Measurements from ENCODE around the gene TMEM116. TPM values are rescaled to one million over a fixed set of nuclear protein-coding genes. Genes with fewer than 3 reads are reported as not detected.

Gene TMEM116
- total and polyA plus RNA-seq, 2 of the 4 experiments (the other 2 are of a cell fraction): 5.5 to 8.4 TPM

GRCh38 chr12:111971800-111972199 lies 41.2 kb downstream of the TMEM116 start:
- H3K9ac ChIP-seq (ENCODE audit: low read depth, low read length): no peak overlapping the region
- intact Hi-C loops (cut with micrococcal nuclease): no loop called here

More at GRCh38 chr12:111971800-111972199, 41.2 kb downstream of the TMEM116 start:
- Histone ChIP-seq H3K23ac (ENCODE audit: low read depth, low read length) (no peak overlapping the region), H2AK5ac (ENCODE audit: low read depth, low read length) (no peak overlapping the region), H2AK9ac (replicated peaks; ENCODE audit: low read depth, low read length, poor library complexity) (no peak overlapping the region), H3K27me3 (ENCODE audit: control insufficient read depth, insufficient read depth, low read length) (no peaks in the 10 kb centered on the region), H2BK120ac (ENCODE audit: low read depth, low read length) (no peak overlapping the region), H3K4me2 (ENCODE audit: low read depth, low read length) (no peak overlapping the region), H2BK15ac (ENCODE audit: low read depth, low read length) (no peak overlapping the region), H4K5ac (ENCODE audit: low read depth, low read length) (no peak overlapping the region), H4K20me1 (ENCODE audit: insufficient read depth, low read length) (no peaks in the 10 kb centered on the region), H3K79me1 (ENCODE audit: low read depth in 1 of 2, low read length in 2 of 2) (no peaks in the 10 kb centered on the region), H3K36me3 (ENCODE audit: control insufficient read depth, insufficient read depth, low read length) (no peaks in the 10 kb centered on the region), H3K4ac (ENCODE audit: low read depth, low read length) (no peak overlapping the region), H3K4me1 (ENCODE audit: control insufficient read depth, insufficient read depth, low read length) (peaks cover 2% of the 10 kb centered on the region; the same call in 1 of the 2 replicates), H2BK20ac (ENCODE audit: low read depth, low read length) (no peak overlapping the region), H3K27ac (ENCODE audit: insufficient read depth, low read length) (no peak overlapping the region), H3K14ac (replicated peaks; ENCODE audit: low read depth, low read length) (no peak overlapping the region), H4K91ac (ENCODE audit: insufficient read depth, low read depth, low read length) (no peak overlapping the region), H3K56ac (ENCODE audit: extremely low read depth, insufficient read depth, low read length) (no peak overlapping the region), H4K8ac (ENCODE audit: low read depth in 2 of 2, low read length in 2 of 2) (no peak overlapping the region), H3K9me3 (ENCODE audit: control insufficient read depth, insufficient read depth, low read length) (peaks cover 10% of the 10 kb centered on the region), H2BK5ac (ENCODE audit: low read depth, low read length, poor library complexity, severe bottlenecking) (no peak overlapping the region), H3K4me3 (ENCODE audit: insufficient read depth, low read depth, low read length) (no peak overlapping the region), H3K9me1 (ENCODE audit: insufficient read depth, low read length) (no peaks in the 10 kb centered on the region), H2AFZ (replicated peaks; ENCODE audit: low read length, poor library complexity) (no peak overlapping the region), H3K18ac (ENCODE audit: low read depth, low read length) (no peak overlapping the region)
- TF ChIP-seq MAZ (IDR thresholded peaks at IDR 0.05; ENCODE audit: borderline replicate concordance, low read depth, low read length): no peak
- TF ChIP-seq MAFK (IDR thresholded peaks at IDR 0.05; ENCODE audit: low read depth, low read length): no peak
- no peak for TF ChIP-seq RAD21 (IDR thresholded peaks at IDR 0.05; ENCODE audit: low read length)
- TF ChIP-seq FOS (IDR thresholded peaks at IDR 0.05; ENCODE audit: low read depth, low read length): no peak
- no peak for TF ChIP-seq MXI1 (IDR thresholded peaks at IDR 0.05; ENCODE audit: borderline replicate concordance, low read depth, low read length)
- TF ChIP-seq ELK1 (IDR thresholded peaks at IDR 0.05; ENCODE audit: borderline replicate concordance, low read depth, low read length): no peak
- no peak for TF ChIP-seq RFX5 (IDR thresholded peaks at IDR 0.05; ENCODE audit: low read depth, low read length)
- no peak for TF ChIP-seq CHD1 (IDR thresholded peaks at IDR 0.05; ENCODE audit: low read depth, low read length)
- TF ChIP-seq BHLHE40 (IDR thresholded peaks at IDR 0.05; ENCODE audit: low read depth, low read length): no peak
- no peak for TF ChIP-seq CEBPB (IDR thresholded peaks at IDR 0.05; ENCODE audit: low read depth, low read length)
- TF ChIP-seq NFE2L2 (IDR thresholded peaks at IDR 0.05; ENCODE audit: low read depth, low read length): no peak
- no peak for TF ChIP-seq SMC3 (IDR thresholded peaks at IDR 0.05; ENCODE audit: low read depth, low read length)
- no peak for TF ChIP-seq CTCF (conservative IDR thresholded peaks at IDR 0.05; ENCODE audit: low read depth, low read length)
- no peak for TF ChIP-seq POLR2A (IDR thresholded peaks at IDR 0.05; ENCODE audit: low read depth, low read length)
- TF ChIP-seq USF2 (IDR thresholded peaks at IDR 0.05; ENCODE audit: low read depth, low read length): no peak
- TF ChIP-seq RCOR1 (IDR thresholded peaks at IDR 0.05; ENCODE audit: insufficient replicate concordance, low read length): no peak
- POLR2A ChIA-PET (ENCODE audit: unreplicated experiment): no interaction called here
- dilution Hi-C loops (cut with HindIII; ENCODE audit: low sequenced_read_pairs, unreplicated experiment): no loop called here
- DNase-seq (no peak), ATAC-seq (ENCODE audit: low read depth) (no peak)
- in situ Hi-C loops (cut with MboI; ENCODE audit: low sequenced_read_pairs): no loop called here
- BruUV-seq (replicated peaks): no TSS peak
- CTCF ChIA-PET: no interaction called here
